HL-60/S4 (cell line): ENCODE results near the gene PIGO.

Experiments used
- in situ Hi-C: fragments of 300-500 bp; cut with MboI; formaldehyde crosslinking; loops from 2 replicates; pipeline ENCODE4 v1.14.3; 2022; ENCODE audit warnings: low sequenced_read_pairs

PIGO gene

GRCh38 chr9:35072461-35073278, 23.7 kb downstream of the PIGO start, which contains the start of gene VCP:
TSS of gene VCP (minus strand) at chr9:35072625. CDS start at chr9:35072353, 272 bp downstream.
- in situ Hi-C loops: no loop called here

GRCh38 chr9:35071814-35072460, 24.5 kb downstream of the PIGO start:
- in situ Hi-C loops: no loop called here

- in situ Hi-C loops: no loop called here
These were observed 25.3 kb downstream of the PIGO start for GRCh38 chr9:35070823-35071813.

- in situ Hi-C loops: no loop called here
These were observed 27.4 kb downstream of the PIGO start for GRCh38 chr9:35069020-35069419.

- in situ Hi-C loops: no loop called here
These were observed 29.3 kb downstream of the PIGO start for GRCh38 chr9:35067056-35067455.

- in situ Hi-C loops: no loop called here
These were observed 35.7 kb downstream of the PIGO start for GRCh38 chr9:35060548-35061207.

GRCh38 chr9:35059438-35059837, 37.0 kb downstream of the PIGO start:
- in situ Hi-C loops: no loop called here

- in situ Hi-C loops: no loop called here
These were observed 39.1 kb downstream of the PIGO start for GRCh38 chr9:35057271-35057620.

GRCh38 chr9:35056571-35057270, 39.7 kb downstream of the PIGO start:
- in situ Hi-C loops: no loop called here

- in situ Hi-C loops: no loop called here
These were observed 41.3 kb downstream of the PIGO start for GRCh38 chr9:35054871-35055644.

- in situ Hi-C loops: no loop called here
These were observed 42.1 kb downstream of the PIGO start for GRCh38 chr9:35054185-35054835.

GRCh38 chr9:35051069-35051967, 45.1 kb downstream of the PIGO start:
- in situ Hi-C loops: no loop called here

GRCh38 chr9:35048511-35048910, 47.9 kb downstream of the PIGO start:
- in situ Hi-C loops: no loop called here

- in situ Hi-C loops: no loop called here
These were observed 52.3 kb downstream of the PIGO start for GRCh38 chr9:35044071-35044470.

- in situ Hi-C loops: no loop called here
These were observed 53.4 kb downstream of the PIGO start for GRCh38 chr9:35042891-35043545.

- in situ Hi-C loops: no loop called here
These were observed 54.2 kb downstream of the PIGO start for GRCh38 chr9:35042081-35042604.
